ENCODE data around the gene GRIK4.

Gene GRIK4

DNA sequence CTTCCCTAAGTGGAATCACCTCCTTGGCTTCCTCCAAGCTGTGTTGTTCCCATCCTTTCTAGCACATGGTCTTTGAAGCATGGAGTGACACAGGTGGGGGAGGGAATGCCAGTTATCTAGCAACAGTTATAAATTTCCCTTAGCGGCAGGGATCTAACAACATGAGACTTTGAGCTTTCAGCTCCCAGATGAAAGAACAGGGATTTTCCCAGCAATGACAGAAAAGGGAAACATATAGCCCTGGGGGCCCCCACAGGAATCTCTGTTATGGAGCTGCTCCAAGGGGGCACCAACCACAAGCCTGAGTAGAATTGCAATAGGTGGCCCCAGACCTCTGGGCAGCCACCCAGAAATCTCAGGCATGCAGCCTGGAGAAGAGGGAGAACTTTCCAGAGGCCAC lies 163.0 kb downstream of the GRIK4 start:
- Histone ChIP-seq H3F3A (ENCODE audit: insufficient read depth, low read length) (no peaks in the 10 kb centered on the region), H2AFZ (ENCODE audit: low read length) (no peak overlapping the region), H4K20me1 (ENCODE audit: insufficient read depth, low read length) (no peaks in the 10 kb centered on the region), H3K4me1 (ENCODE audit: insufficient read depth, low read length, severe bottlenecking) (no peaks in the 10 kb centered on the region), H3K9me3 (ENCODE audit: low read length) (no peaks in the 10 kb centered on the region), H3K9me2 (ENCODE audit: low read depth, low read length) (no peaks in the 10 kb centered on the region), H3K4me3 (ENCODE audit: low read depth, low read length, poor library complexity, severe bottlenecking) (no peak overlapping the region), H3K79me2 (ENCODE audit: insufficient read depth, low read length) (no peaks in the 10 kb centered on the region), H3K27ac (ENCODE audit: low read depth, low read length, poor library complexity, severe bottlenecking) (no peak overlapping the region), H3K9ac (ENCODE audit: low read length) (no peak overlapping the region), H3K4me2 (ENCODE audit: low read length) (no peak overlapping the region), H3K36me3 (ENCODE audit: insufficient read depth, low read length) (no peaks in the 10 kb centered on the region), H3K27me3 (ENCODE audit: insufficient read depth, low read length) (no peaks in the 10 kb centered on the region)
- TF ChIP-seq, protein P1, sequence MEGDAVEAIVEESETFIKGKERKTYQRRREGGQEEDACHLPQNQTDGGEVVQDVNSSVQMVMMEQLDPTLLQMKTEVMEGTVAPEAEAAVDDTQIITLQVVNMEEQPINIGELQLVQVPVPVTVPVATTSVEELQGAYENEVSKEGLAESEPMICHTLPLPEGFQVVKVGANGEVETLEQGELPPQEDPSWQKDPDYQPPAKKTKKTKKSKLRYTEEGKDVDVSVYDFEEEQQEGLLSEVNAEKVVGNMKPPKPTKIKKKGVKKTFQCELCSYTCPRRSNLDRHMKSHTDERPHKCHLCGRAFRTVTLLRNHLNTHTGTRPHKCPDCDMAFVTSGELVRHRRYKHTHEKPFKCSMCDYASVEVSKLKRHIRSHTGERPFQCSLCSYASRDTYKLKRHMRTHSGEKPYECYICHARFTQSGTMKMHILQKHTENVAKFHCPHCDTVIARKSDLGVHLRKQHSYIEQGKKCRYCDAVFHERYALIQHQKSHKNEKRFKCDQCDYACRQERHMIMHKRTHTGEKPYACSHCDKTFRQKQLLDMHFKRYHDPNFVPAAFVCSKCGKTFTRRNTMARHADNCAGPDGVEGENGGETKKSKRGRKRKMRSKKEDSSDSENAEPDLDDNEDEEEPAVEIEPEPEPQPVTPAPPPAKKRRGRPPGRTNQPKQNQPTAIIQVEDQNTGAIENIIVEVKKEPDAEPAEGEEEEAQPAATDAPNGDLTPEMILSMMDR (IDR thresholded peaks at IDR 0.05; ENCODE audit: low read length) = no peak
- TF ChIP-seq EZH2 (IDR thresholded peaks at IDR 0.05; ENCODE audit: borderline replicate concordance, low read length) = no peak

DNA sequence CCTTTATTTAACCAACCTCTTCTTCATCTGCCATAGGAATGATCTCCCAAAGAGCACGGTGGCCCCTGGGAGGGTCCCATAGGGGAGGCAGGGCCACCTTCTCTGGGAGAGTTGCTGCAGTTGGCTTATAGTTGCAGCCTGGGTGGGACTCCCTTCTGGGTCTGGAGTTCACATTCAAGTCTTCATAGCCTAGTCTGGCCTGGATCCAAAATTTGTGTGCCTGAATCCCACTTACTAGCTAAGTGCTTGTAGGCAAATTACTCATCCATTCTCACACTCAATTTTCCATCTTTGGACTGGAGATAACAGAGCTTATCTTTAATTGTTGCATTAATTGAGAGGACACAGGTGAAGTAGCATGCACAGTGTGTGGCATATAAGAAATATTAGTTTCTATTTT lies 163.6 kb downstream of the GRIK4 start:
- Histone ChIP-seq H3K9ac (ENCODE audit: low read length) (no peak overlapping the region), H3K36me3 (ENCODE audit: insufficient read depth, low read length) (no peaks in the 10 kb centered on the region), H3K4me3 (ENCODE audit: low read depth, low read length, poor library complexity, severe bottlenecking) (no peak overlapping the region), H3K4me2 (ENCODE audit: low read length) (no peak overlapping the region), H3F3A (ENCODE audit: insufficient read depth, low read length) (no peaks in the 10 kb centered on the region), H4K20me1 (ENCODE audit: insufficient read depth, low read length) (no peaks in the 10 kb centered on the region), H3K9me3 (ENCODE audit: low read length) (no peaks in the 10 kb centered on the region), H3K79me2 (ENCODE audit: insufficient read depth, low read length) (no peaks in the 10 kb centered on the region), H2AFZ (ENCODE audit: low read length) (no peak overlapping the region), H3K27ac (ENCODE audit: low read depth, low read length, poor library complexity, severe bottlenecking) (no peak overlapping the region), H3K9me2 (ENCODE audit: low read depth, low read length) (no peaks in the 10 kb centered on the region), H3K4me1 (ENCODE audit: insufficient read depth, low read length, severe bottlenecking) (no peaks in the 10 kb centered on the region), H3K27me3 (ENCODE audit: insufficient read depth, low read length) (no peaks in the 10 kb centered on the region)
- TF ChIP-seq, protein P1 (IDR thresholded peaks at IDR 0.05; ENCODE audit: low read length) = no peak
- TF ChIP-seq EZH2 (IDR thresholded peaks at IDR 0.05; ENCODE audit: borderline replicate concordance, low read length) = no peak

DNA sequence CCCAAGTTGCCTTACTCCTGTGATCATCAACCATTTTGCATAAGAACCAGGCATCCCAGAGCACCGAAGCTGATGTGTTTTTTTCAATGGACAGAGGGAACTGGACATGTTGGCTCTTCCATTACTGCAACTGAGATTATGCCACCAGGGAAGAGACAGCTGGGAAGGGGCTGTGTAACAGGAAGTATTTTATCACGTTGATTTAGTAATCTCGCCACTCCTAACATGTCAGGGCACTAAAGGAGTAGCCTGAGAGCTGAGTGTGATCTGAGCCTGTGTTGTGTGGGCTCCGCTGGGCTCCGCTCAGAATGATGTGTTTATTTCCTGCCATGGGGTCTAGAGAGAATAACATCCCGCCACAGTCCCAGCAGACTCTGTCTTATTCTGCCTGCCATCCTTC lies 165.4 kb downstream of the GRIK4 start:
- no peak overlapping the region for H3K4me3 ChIP-seq (ENCODE audit: low read depth, low read length, poor library complexity, severe bottlenecking)
- no peaks in the 10 kb centered on the region for H3K9me2 ChIP-seq (ENCODE audit: low read depth, low read length)
- no peaks in the 10 kb centered on the region for H3K9me3 ChIP-seq (ENCODE audit: low read length)
- H4K20me1 ChIP-seq (ENCODE audit: insufficient read depth, low read length) = no peaks in the 10 kb centered on the region
- H3K27me3 ChIP-seq (ENCODE audit: insufficient read depth, low read length) = no peaks in the 10 kb centered on the region
- H3K4me2 ChIP-seq (ENCODE audit: low read length) = no peak overlapping the region
- no peaks in the 10 kb centered on the region for H3F3A ChIP-seq (ENCODE audit: insufficient read depth, low read length)
- H3K79me2 ChIP-seq (ENCODE audit: insufficient read depth, low read length) = no peaks in the 10 kb centered on the region
- H3K9ac ChIP-seq (ENCODE audit: low read length) = no peak overlapping the region
- no peak overlapping the region for H2AFZ ChIP-seq (ENCODE audit: low read length)
- no peak overlapping the region for H3K27ac ChIP-seq (ENCODE audit: low read depth, low read length, poor library complexity, severe bottlenecking)
- no peaks in the 10 kb centered on the region for H3K36me3 ChIP-seq (ENCODE audit: insufficient read depth, low read length)
- TF ChIP-seq, protein P1 (IDR thresholded peaks at IDR 0.05; ENCODE audit: low read length) = no peak
- no peak for TF ChIP-seq EZH2 (IDR thresholded peaks at IDR 0.05; ENCODE audit: borderline replicate concordance, low read length)
- H3K4me1 ChIP-seq (ENCODE audit: insufficient read depth, low read length, severe bottlenecking) = no peaks in the 10 kb centered on the region

All from OCI-LY1 (cell line).